Mammary epithelial cell (primary cell): ENCODE results near the gene ANKRD28.

Experiments used
- EZH2 ChIP-seq: IDR thresholded peaks from 2 replicates; pipeline ENCODE4 v1.6.1; 2012; ENCODE audit warnings: low read length, inconsistent platforms, borderline replicate concordance
- TF ChIP-seq, protein P1 (sequence below), 2 donors: IDR thresholded peaks in 1 of 2; conservative IDR thresholded peaks in 1 of 2; 2 replicates each; pipeline ENCODE4 v1.5.1; 2011 to 2012; ENCODE audit warnings: inconsistent platforms in 2 of 2, low read length in 2 of 2, mild to moderate bottlenecking in 2 of 2, control low read depth in 1 of 2, low read depth in 1 of 2; ENCODE audit not compliant: insufficient read depth in 1 of 2; ENCODE audit errors: extremely low read depth in 1 of 2

- TF ChIP-seq, protein P1, sequence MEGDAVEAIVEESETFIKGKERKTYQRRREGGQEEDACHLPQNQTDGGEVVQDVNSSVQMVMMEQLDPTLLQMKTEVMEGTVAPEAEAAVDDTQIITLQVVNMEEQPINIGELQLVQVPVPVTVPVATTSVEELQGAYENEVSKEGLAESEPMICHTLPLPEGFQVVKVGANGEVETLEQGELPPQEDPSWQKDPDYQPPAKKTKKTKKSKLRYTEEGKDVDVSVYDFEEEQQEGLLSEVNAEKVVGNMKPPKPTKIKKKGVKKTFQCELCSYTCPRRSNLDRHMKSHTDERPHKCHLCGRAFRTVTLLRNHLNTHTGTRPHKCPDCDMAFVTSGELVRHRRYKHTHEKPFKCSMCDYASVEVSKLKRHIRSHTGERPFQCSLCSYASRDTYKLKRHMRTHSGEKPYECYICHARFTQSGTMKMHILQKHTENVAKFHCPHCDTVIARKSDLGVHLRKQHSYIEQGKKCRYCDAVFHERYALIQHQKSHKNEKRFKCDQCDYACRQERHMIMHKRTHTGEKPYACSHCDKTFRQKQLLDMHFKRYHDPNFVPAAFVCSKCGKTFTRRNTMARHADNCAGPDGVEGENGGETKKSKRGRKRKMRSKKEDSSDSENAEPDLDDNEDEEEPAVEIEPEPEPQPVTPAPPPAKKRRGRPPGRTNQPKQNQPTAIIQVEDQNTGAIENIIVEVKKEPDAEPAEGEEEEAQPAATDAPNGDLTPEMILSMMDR (conservative IDR thresholded peaks at IDR 0.05 in 1 of 2, IDR thresholded peaks at IDR 0.05 in 1 of 2; ENCODE audit: extremely low read depth in 1 of 2, insufficient read depth in 1 of 2, low read depth in 1 of 2, low read length in 2 of 2): no peak
- no peak for TF ChIP-seq EZH2
These were observed 54.2 kb downstream of the ANKRD28 start for GRCh38 chr3:15743587-15744009.
